Activated CD8-positive, alpha-beta T cell treated with anti-CD3 and anti-CD28 coated beads for 36 hours (primary cell): Measurements from ENCODE around the gene RNU6-1. TPM values are rescaled to one million over a fixed set of nuclear protein-coding genes. Genes with fewer than 3 reads are reported as not detected.
A peak's percentile ranks its signal among the peaks of the same experiment; 100 is the strongest.

Experiments
- ATAC-seq: fragments of 200-7000 bp; cut with Tn5 transposase; one replicate; pipeline ENCODE4 v1.10.0; 2021; ENCODE audit warnings: mild to moderate bottlenecking, moderate library complexity
- CTCF ChIA-PET: fragments of 350-600 bp; sonication (Branson Sonifier 250); formaldehyde crosslinking; loops from one replicate; lab custom pipeline; 2021; ENCODE audit warnings: antibody characterized with exemption; lab: Charles Lee
- POLR2A ChIA-PET: fragments of 350-600 bp; sonication (Branson Sonifier 250); formaldehyde crosslinking; loops from one replicate; lab custom pipeline; 2021; ENCODE audit warnings: antibody characterized with exemption; lab: Charles Lee
- DNase-seq: peaks from one replicate; pipeline ENCODE4 v3.0.0-alpha.2; 2020
- H3K27ac Mint-ChIP-seq: one replicate; pipeline ENCODE4 v1.8.0; 2021; ENCODE audit warnings: mild to moderate bottlenecking, mixed read lengths
- H3K27me3 Mint-ChIP-seq: one replicate; pipeline ENCODE4 v1.8.0; 2021; ENCODE audit warnings: mixed read lengths
- H3K36me3 Mint-ChIP-seq: one replicate; pipeline ENCODE4 v1.8.0; 2021; ENCODE audit warnings: low read depth, mixed read lengths
- H3K4me1 Mint-ChIP-seq: one replicate; pipeline ENCODE4 v1.8.0; 2021; ENCODE audit warnings: low read depth, mixed read lengths
- H3K4me3 Mint-ChIP-seq: one replicate; pipeline ENCODE4 v1.8.0; 2021; ENCODE audit warnings: mild to moderate bottlenecking, moderate library complexity, mixed read lengths
- H3K9me3 Mint-ChIP-seq: one replicate; pipeline ENCODE4 v1.8.0; 2021; ENCODE audit warnings: mixed read lengths
- CTCF ChIP-seq: fragments of 200-600 bp; IDR thresholded peaks from one replicate; pipeline ENCODE4 v1.8.0; 2022; ENCODE audit warnings: antibody characterized with exemption, mild to moderate bottlenecking
- intact Hi-C: fragments of 100-400 bp; cut with micrococcal nuclease; formaldehyde crosslinking; loops from one replicate; pipeline ENCODE4 v1.10.0; 2022
- total RNA-seq, 2 experiments: library from RNA; stranded (reverse); gene quantifications; one replicate each; pipeline ENCODE4 v1.2.3, GENCODE V29; 2021

Gene RNU6-1
- total RNA-seq, 2 experiments from 2014 or later = not detected

- DNase-seq (peak; percentile 41), ATAC-seq (no peak)
- Mint-ChIP-seq H3K9me3 (peaks cover 14% of the 10 kb centered on the region), H3K27me3 (peaks cover 2% of the 10 kb centered on the region), H3K4me3 (no peak overlapping the region), H3K4me1 (peaks cover 7% of the 10 kb centered on the region), H3K36me3 (peaks cover 2% of the 10 kb centered on the region), H3K27ac (no peak overlapping the region)
- ChIA-PET POLR2A (no interaction called here), CTCF (no interaction called here)
- TF ChIP-seq CTCF = no peak
- intact Hi-C loops = no loop called here
These were observed 29.9 kb upstream of the RNU6-1 start for GRCh38 chr15:67869701-67870100.

- Mint-ChIP-seq H3K4me1 (peaks cover 12% of the 10 kb centered on the region), H3K27ac (no peak overlapping the region)
- intact Hi-C loops = no loop called here
These were observed 25.9 kb upstream of the RNU6-1 start for GRCh38 chr15:67865766-67866165.

GRCh38 chr15:67865331-67865730 lies 25.5 kb upstream of the RNU6-1 start:
- Mint-ChIP-seq H3K4me3 (no peak overlapping the region), H3K27me3 (peaks cover 11% of the 10 kb centered on the region), H3K4me1 (peaks cover 12% of the 10 kb centered on the region), H3K9me3 (no peaks in the 10 kb centered on the region), H3K27ac (no peak overlapping the region), H3K36me3 (peaks cover 2% of the 10 kb centered on the region)
- ChIA-PET POLR2A (no interaction called here), CTCF (no interaction called here)
- TF ChIP-seq CTCF = no peak
- ATAC-seq (no peak), DNase-seq (no peak)
- intact Hi-C loops = no loop called here

More at GRCh38 chr15:67865766-67866165, 25.9 kb upstream of the RNU6-1 start:
- H3K27me3 Mint-ChIP-seq = peaks cover 11% of the 10 kb centered on the region
- peaks cover under 1% of the 10 kb centered on the region for H3K9me3 Mint-ChIP-seq
- H3K36me3 Mint-ChIP-seq = peaks cover 2% of the 10 kb centered on the region
- ATAC-seq (no peak), DNase-seq (no peak)
- no peak overlapping the region for H3K4me3 Mint-ChIP-seq
- ChIA-PET CTCF (no interaction called here), POLR2A (no interaction called here)
- no peak for TF ChIP-seq CTCF

- DNase-seq = peak; percentile 77
- Mint-ChIP-seq H3K9me3 (no peaks in the 10 kb centered on the region), H3K4me1 (peaks cover 5% of the 10 kb centered on the region), H3K4me3 (peak overlapping the region; percentile 55), H3K36me3 (no peaks in the 10 kb centered on the region), H3K27me3 (peaks cover 11% of the 10 kb centered on the region), H3K27ac (no peak overlapping the region)
- peak; percentile 99 for ATAC-seq
- CTCF ChIA-PET = interaction anchor here (0.6 to 2.3 kb wide), 28 partner anchors 10 to 367 kb away, joined by 3 to 30 read pairs (median 4); no protein-coding TSS in a partner anchor
- POLR2A ChIA-PET = interaction anchor here (0.7 kb wide), 1 partner anchor 22 kb away, joined by 4 read pairs; no protein-coding TSS in a partner anchor
- intact Hi-C loops = loop anchor here (2.0 kb wide), 1 partner anchor 291 kb away; no protein-coding TSS in a partner anchor
- peak; percentile 76 for TF ChIP-seq CTCF
These were observed 23.7 kb upstream of the RNU6-1 start for GRCh38 chr15:67863442-67863987.

GRCh38 chr15:67862750-67863441 lies 23.1 kb upstream of the RNU6-1 start:
- no peak for TF ChIP-seq CTCF
- peaks cover 11% of the 10 kb centered on the region for H3K27me3 Mint-ChIP-seq
- ATAC-seq = no peak
- H3K4me3 Mint-ChIP-seq = peak overlapping the region; percentile 55
- no peaks in the 10 kb centered on the region for H3K9me3 Mint-ChIP-seq
- H3K4me1 Mint-ChIP-seq = peaks cover 5% of the 10 kb centered on the region
- ChIA-PET CTCF (interaction anchor here (0.6 to 2.3 kb wide), 25 partner anchors 9 to 367 kb away, joined by 3 to 30 read pairs (median 4); no protein-coding TSS in a partner anchor), POLR2A (interaction anchor here (0.7 kb wide), 1 partner anchor 21 kb away, joined by 4 read pairs; no protein-coding TSS in a partner anchor)
- intact Hi-C loops = loop anchor here (2.0 kb wide), 1 partner anchor 292 kb away; no protein-coding TSS in a partner anchor
- no peak overlapping the region for H3K27ac Mint-ChIP-seq
- DNase-seq = no peak
- no peaks in the 10 kb centered on the region for H3K36me3 Mint-ChIP-seq
